SK-N-SH (cell line): Measurements from ENCODE around the gene NLRP7.

Experiments
- CHD2 ChIP-seq: fragments of 150-350 bp; IDR thresholded peaks from 2 replicates; pipeline ENCODE4 v1.6.1; 2018; ENCODE audit warnings: low read length; ENCODE audit not compliant: partially characterized antibody
- ELF1 ChIP-seq: IDR thresholded peaks from 2 replicates; pipeline ENCODE4 v1.4.0; 2012
- EP300 ChIP-seq, 2 experiments: IDR thresholded peaks; 2 replicates each; pipeline versions ENCODE4 v1.4.0 to v1.6.1; 2012; ENCODE audit warnings: borderline replicate concordance in 1 of 2, low read depth in 1 of 2, low read length in 1 of 2
- EZH2phosphoT487 ChIP-seq: fragments of 200-600 bp; sonication (generic); IDR thresholded peaks from 2 replicates; pipeline ENCODE4 v1.6.1; 2017; ENCODE audit warnings: low read depth, mixed run types, mild to moderate bottlenecking, antibody characterized with exemption, moderate library complexity, borderline replicate concordance
- JUND ChIP-seq: IDR thresholded peaks from 2 replicates; pipeline ENCODE4 v1.4.0; 2012
- MXI1 ChIP-seq: IDR thresholded peaks from 2 replicates; pipeline ENCODE4 v1.6.1; 2012; ENCODE audit warnings: mild to moderate bottlenecking, low read depth, low read length, improper control_type of control experiment
- POLR2AphosphoS5 ChIP-seq: IDR thresholded peaks from 2 replicates; pipeline ENCODE4 v1.6.1; 2012; ENCODE audit warnings: low read depth, low read length
- RCOR1 ChIP-seq: fragments of 150-350 bp; IDR thresholded peaks from 2 replicates; pipeline ENCODE4 v1.6.1; 2017; ENCODE audit warnings: antibody characterized with exemption, low read length
- RFX5 ChIP-seq: IDR thresholded peaks from 2 replicates; pipeline ENCODE4 v1.6.1; 2012; ENCODE audit warnings: mild to moderate bottlenecking, improper control_type of control experiment, low read length
- SIN3A ChIP-seq: IDR thresholded peaks from 2 replicates; pipeline ENCODE4 v1.6.1; 2012; ENCODE audit warnings: low read depth, mild to moderate bottlenecking, low read length, moderate library complexity, borderline replicate concordance
- TF ChIP-seq, protein P1 (sequence below): fragments of 200-600 bp; sonication (generic); IDR thresholded peaks from 2 replicates; pipeline ENCODE4 v1.6.1; 2017; ENCODE audit warnings: antibody characterized with exemption, mild to moderate bottlenecking, moderate library complexity
- TF ChIP-seq, protein P2 (sequence below): IDR thresholded peaks from 2 replicates; pipeline ENCODE4 v1.6.1; 2012; ENCODE audit warnings: mild to moderate bottlenecking, low read depth, low read length, moderate library complexity
- TF ChIP-seq, protein P3 (sequence below): IDR thresholded peaks from 2 replicates; pipeline ENCODE4 v1.4.0; 2012; ENCODE audit warnings: low read depth
- TF ChIP-seq, protein P4 (sequence below): fragments of 150-350 bp; IDR thresholded peaks from 2 replicates; pipeline ENCODE4 v1.6.1; 2017; ENCODE audit warnings: antibody characterized with exemption, low read length, low read depth, borderline replicate concordance

DNA sequence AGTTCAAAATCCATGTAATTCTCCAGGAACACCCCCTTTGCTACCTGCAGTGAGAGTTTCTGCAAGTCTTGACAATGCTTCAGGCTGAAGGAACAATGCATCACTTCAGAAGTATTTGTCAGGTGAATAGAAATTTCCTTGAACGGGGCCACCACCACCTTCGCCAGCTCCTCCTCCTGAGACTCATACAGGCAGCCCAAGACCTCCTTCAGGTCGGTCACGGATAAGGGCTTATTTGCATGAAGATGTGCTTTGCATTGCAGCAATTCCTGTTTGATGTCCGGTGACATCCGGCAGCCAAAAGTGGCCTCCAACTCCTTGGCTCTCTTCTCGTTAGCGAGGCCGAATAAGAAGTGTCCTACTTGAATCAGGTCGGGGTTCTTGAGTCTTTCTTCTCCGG lies 8.4 kb downstream of the NLRP7 start:
- TF ChIP-seq, protein P1, sequence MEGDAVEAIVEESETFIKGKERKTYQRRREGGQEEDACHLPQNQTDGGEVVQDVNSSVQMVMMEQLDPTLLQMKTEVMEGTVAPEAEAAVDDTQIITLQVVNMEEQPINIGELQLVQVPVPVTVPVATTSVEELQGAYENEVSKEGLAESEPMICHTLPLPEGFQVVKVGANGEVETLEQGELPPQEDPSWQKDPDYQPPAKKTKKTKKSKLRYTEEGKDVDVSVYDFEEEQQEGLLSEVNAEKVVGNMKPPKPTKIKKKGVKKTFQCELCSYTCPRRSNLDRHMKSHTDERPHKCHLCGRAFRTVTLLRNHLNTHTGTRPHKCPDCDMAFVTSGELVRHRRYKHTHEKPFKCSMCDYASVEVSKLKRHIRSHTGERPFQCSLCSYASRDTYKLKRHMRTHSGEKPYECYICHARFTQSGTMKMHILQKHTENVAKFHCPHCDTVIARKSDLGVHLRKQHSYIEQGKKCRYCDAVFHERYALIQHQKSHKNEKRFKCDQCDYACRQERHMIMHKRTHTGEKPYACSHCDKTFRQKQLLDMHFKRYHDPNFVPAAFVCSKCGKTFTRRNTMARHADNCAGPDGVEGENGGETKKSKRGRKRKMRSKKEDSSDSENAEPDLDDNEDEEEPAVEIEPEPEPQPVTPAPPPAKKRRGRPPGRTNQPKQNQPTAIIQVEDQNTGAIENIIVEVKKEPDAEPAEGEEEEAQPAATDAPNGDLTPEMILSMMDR: no peak
- TF ChIP-seq, protein P2, sequence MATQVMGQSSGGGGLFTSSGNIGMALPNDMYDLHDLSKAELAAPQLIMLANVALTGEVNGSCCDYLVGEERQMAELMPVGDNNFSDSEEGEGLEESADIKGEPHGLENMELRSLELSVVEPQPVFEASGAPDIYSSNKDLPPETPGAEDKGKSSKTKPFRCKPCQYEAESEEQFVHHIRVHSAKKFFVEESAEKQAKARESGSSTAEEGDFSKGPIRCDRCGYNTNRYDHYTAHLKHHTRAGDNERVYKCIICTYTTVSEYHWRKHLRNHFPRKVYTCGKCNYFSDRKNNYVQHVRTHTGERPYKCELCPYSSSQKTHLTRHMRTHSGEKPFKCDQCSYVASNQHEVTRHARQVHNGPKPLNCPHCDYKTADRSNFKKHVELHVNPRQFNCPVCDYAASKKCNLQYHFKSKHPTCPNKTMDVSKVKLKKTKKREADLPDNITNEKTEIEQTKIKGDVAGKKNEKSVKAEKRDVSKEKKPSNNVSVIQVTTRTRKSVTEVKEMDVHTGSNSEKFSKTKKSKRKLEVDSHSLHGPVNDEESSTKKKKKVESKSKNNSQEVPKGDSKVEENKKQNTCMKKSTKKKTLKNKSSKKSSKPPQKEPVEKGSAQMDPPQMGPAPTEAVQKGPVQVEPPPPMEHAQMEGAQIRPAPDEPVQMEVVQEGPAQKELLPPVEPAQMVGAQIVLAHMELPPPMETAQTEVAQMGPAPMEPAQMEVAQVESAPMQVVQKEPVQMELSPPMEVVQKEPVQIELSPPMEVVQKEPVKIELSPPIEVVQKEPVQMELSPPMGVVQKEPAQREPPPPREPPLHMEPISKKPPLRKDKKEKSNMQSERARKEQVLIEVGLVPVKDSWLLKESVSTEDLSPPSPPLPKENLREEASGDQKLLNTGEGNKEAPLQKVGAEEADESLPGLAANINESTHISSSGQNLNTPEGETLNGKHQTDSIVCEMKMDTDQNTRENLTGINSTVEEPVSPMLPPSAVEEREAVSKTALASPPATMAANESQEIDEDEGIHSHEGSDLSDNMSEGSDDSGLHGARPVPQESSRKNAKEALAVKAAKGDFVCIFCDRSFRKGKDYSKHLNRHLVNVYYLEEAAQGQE: no peak
- no peak for TF ChIP-seq ELF1
- TF ChIP-seq, protein P3, sequence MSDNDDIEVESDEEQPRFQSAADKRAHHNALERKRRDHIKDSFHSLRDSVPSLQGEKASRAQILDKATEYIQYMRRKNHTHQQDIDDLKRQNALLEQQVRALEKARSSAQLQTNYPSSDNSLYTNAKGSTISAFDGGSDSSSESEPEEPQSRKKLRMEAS: no peak
- TF ChIP-seq CHD2: no peak
- no peak for TF ChIP-seq EZH2phosphoT487
- TF ChIP-seq SIN3A: no peak
- TF ChIP-seq, protein P4, sequence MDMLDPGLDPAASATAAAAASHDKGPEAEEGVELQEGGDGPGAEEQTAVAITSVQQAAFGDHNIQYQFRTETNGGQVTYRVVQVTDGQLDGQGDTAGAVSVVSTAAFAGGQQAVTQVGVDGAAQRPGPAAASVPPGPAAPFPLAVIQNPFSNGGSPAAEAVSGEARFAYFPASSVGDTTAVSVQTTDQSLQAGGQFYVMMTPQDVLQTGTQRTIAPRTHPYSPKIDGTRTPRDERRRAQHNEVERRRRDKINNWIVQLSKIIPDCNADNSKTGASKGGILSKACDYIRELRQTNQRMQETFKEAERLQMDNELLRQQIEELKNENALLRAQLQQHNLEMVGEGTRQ: no peak
- TF ChIP-seq RFX5: no peak
- TF ChIP-seq MXI1: no peak
- no peak for TF ChIP-seq JUND
- TF ChIP-seq RCOR1: no peak
- no peak for TF ChIP-seq POLR2AphosphoS5
- no peak for TF ChIP-seq EP300 (IDR thresholded peaks at IDR 0.05; ENCODE audit: borderline replicate concordance in 1 of 2, low read depth in 1 of 2, low read length in 1 of 2)
